T-cell (primary cell): ENCODE measurements around the gene ART4. TPM values are rescaled to one million over a fixed set of nuclear protein-coding genes. Genes with fewer than 3 reads are reported as not detected.

Source experiments
- ATAC-seq, 4 experiments: fragments of 200-7000 bp in 3 of 4; fragments of 150-1000 bp in 1 of 4; cut with Tn5 transposase; replicated peaks in 1 of 4; 1 replicate in 3 of 4; 2 replicates in 1 of 4; pipeline ENCODE4 v1.10.0; 2021; ENCODE audit warnings: moderate library complexity in 3 of 4, mild to moderate bottlenecking in 2 of 4, moderate number of reproducible peaks in 1 of 4
- CTCF ChIA-PET, 2 donors: fragments of 300-600 bp; sonication (Branson Sonifier 250); formaldehyde crosslinking; loops; one replicate each; lab custom pipeline; 2022; ENCODE audit warnings: antibody characterized with exemption in 2 of 2; lab: Charles Lee
- POLR2A ChIA-PET, 2 donors: fragments of 300-600 bp; sonication (Branson Sonifier 250); formaldehyde crosslinking; loops; one replicate each; lab custom pipeline; 2022; ENCODE audit warnings: antibody characterized with exemption in 2 of 2; lab: Charles Lee
- DNase-seq, 35 experiments: peaks; one replicate each; pipeline versions ENCODE4 v3.0.0 to v3.0.0-alpha.2; 2013 to 2023
- H3K27ac ChIP-seq: one replicate; pipeline ENCODE4 v1.5.1; 2013; ENCODE audit warnings: low read length
- H3K27me3 ChIP-seq, 2 experiments: replicated peaks in 1 of 2; 1 replicate in 1 of 2; 2 replicates in 1 of 2; pipeline versions ENCODE4 v1.6.1 to v1.7.0; 2013; ENCODE audit warnings: low read length in 1 of 2, mixed read lengths in 1 of 2; ENCODE audit not compliant: control insufficient read depth in 2 of 2, insufficient read depth in 2 of 2; ENCODE audit errors: extremely low read depth in 1 of 2
- H3K36me3 ChIP-seq, 2 donors: 1 replicate in 1 of 2; 2 replicates in 1 of 2; pipeline versions ENCODE4 v1.6.1 to v1.7.0; 2013; ENCODE audit warnings: low read length in 1 of 2; ENCODE audit not compliant: control insufficient read depth in 2 of 2, insufficient read depth in 1 of 2; ENCODE audit errors: extremely low read depth in 1 of 2
- H3K4me1 ChIP-seq, 2 experiments: 1 replicate in 1 of 2; 2 replicates in 1 of 2; pipeline versions ENCODE4 v1.6.1 to v1.7.0; 2013; ENCODE audit warnings: low read length in 2 of 2, mixed read lengths in 1 of 2; ENCODE audit not compliant: insufficient read depth in 2 of 2, control insufficient read depth in 1 of 2; ENCODE audit errors: extremely low read depth in 1 of 2
- H3K4me3 ChIP-seq, 2 donors: 1 replicate in 1 of 2; 2 replicates in 1 of 2; pipeline versions ENCODE4 v1.5.1 to v1.7.0; 2013; ENCODE audit warnings: mild to moderate bottlenecking in 2 of 2, low read length in 1 of 2, moderate library complexity in 1 of 2; ENCODE audit not compliant: control insufficient read depth in 1 of 2; ENCODE audit errors: extremely low read depth in 1 of 2
- H3K9me3 ChIP-seq: 2 replicates; pipeline ENCODE4 v1.7.0; 2013
- H3K27ac Mint-ChIP-seq, 2 donors: one replicate each; pipeline ENCODE4 v1.8.0; 2020 to 2021; ENCODE audit warnings: mild to moderate bottlenecking in 2 of 2, mixed read lengths in 2 of 2
- H3K27me3 Mint-ChIP-seq, 2 donors: one replicate each; pipeline ENCODE4 v1.8.0; 2021 to 2022; ENCODE audit warnings: mixed read lengths in 2 of 2
- H3K36me3 Mint-ChIP-seq: one replicate; pipeline ENCODE4 v1.8.0; 2021; ENCODE audit warnings: mixed read lengths
- H3K4me1 Mint-ChIP-seq, 3 donors: one replicate each; pipeline ENCODE4 v1.8.0; 2020 to 2022; ENCODE audit warnings: mixed read lengths in 3 of 3, mild to moderate bottlenecking in 1 of 3
- H3K4me3 Mint-ChIP-seq, 3 donors: one replicate each; pipeline ENCODE4 v1.8.0; 2020 to 2022; ENCODE audit warnings: mild to moderate bottlenecking in 3 of 3, mixed read lengths in 3 of 3, moderate library complexity in 3 of 3
- H3K9me3 Mint-ChIP-seq, 3 donors: one replicate each; pipeline ENCODE4 v1.8.0; 2020 to 2022; ENCODE audit warnings: mixed read lengths in 3 of 3
- whole genome bisulfite sequencing: methylation state at CpG from one replicate; pipeline ENCODE4 v1.1.5; 2013; ENCODE audit warnings: missing lambda C conversion rate; ENCODE audit not compliant: insufficient coverage; 5-methylcytosine and 5-hydroxymethylcytosine counted together
- total RNA-seq, 35 experiments: library from RNA in 6 of 35; stranded (reverse) in 6 of 35; fragments of 120-200 nt in 1 of 35; gene quantifications; one replicate each; pipeline versions ENCODE4 v1.2.1 to v1.2.4 and lab custom pipeline; 2013 to 2026

The ART4 gene
- total RNA-seq, 5 donors from 2014 or later (not counting 1 experiment from before 2014, with no cell fraction given): not detected

- Histone ChIP-seq H3K4me1 (no peaks in the 10 kb centered on the region), H3K27ac (no peak overlapping the region), H3K36me3 (no peaks in the 10 kb centered on the region), H3K27me3 (peaks cover 0 to under 1% of the 10 kb centered on the region in 2 experiments), H3K9me3 (no peaks in the 10 kb centered on the region), H3K4me3 (no peak overlapping the region)
- DNase-seq (no peak), ATAC-seq (no peak)
- no peaks in the 10 kb centered on the region for H3K36me3 Mint-ChIP-seq
- POLR2A ChIA-PET: no interaction called here
- H3K27me3 Mint-ChIP-seq: no peaks in the 10 kb centered on the region
- CTCF ChIA-PET: no interaction called here
- H3K4me3 Mint-ChIP-seq: no peak overlapping the region
- 60% methylated on average over 1 of the region's 3 CpGs for WGBS
- H3K4me1 Mint-ChIP-seq: peaks cover under 1 to 4% (median under 1%) of the 10 kb centered on the region in 3 donors
- H3K9me3 Mint-ChIP-seq: no peaks in the 10 kb centered on the region
- no peak overlapping the region for H3K27ac Mint-ChIP-seq
Measured at GRCh38 chr12:14874882-14875281, 31.6 kb upstream of the ART4 start.

- Histone ChIP-seq H3K36me3 (no peaks in the 10 kb centered on the region), H3K4me3 (no peak overlapping the region), H3K27me3 (peaks cover 0 to 13% of the 10 kb centered on the region in 2 experiments), H3K9me3 (no peaks in the 10 kb centered on the region), H3K4me1 (no peaks in the 10 kb centered on the region), H3K27ac (no peak overlapping the region)
- ChIA-PET CTCF (interaction anchor here (0.5 to 1.7 kb wide), 5 partner anchors 40 to 1062 kb away, joined by 3 to 8 read pairs (median 5); no protein-coding TSS in a partner anchor), POLR2A (interaction anchor here in 1 of 2 donors (0.6 to 0.7 kb wide), 2 partner anchors 13 to 68 kb away, joined by 3 to 11 read pairs; no protein-coding TSS in a partner anchor)
- H3K4me3 Mint-ChIP-seq: no peak overlapping the region
- no peaks in the 10 kb centered on the region for H3K9me3 Mint-ChIP-seq
- H3K27me3 Mint-ChIP-seq: no peaks in the 10 kb centered on the region
- H3K27ac Mint-ChIP-seq: no peak overlapping the region
- DNase-seq (no peak), ATAC-seq (no peak)
- H3K36me3 Mint-ChIP-seq: no peaks in the 10 kb centered on the region
- WGBS: 100% methylated on average over 1 of the region's 1 CpG
- H3K4me1 Mint-ChIP-seq: no peaks in the 10 kb centered on the region
Measured at GRCh38 chr12:14873440-14874185, 30.3 kb upstream of the ART4 start.

- ATAC-seq (no peak), DNase-seq (no peak)
- Histone ChIP-seq H3K4me1 (no peaks in the 10 kb centered on the region), H3K4me3 (no peak overlapping the region), H3K36me3 (no peaks in the 10 kb centered on the region), H3K9me3 (no peaks in the 10 kb centered on the region), H3K27me3 (peaks cover 0 to 18% of the 10 kb centered on the region in 2 experiments), H3K27ac (no peak overlapping the region)
- Mint-ChIP-seq H3K36me3 (peaks cover 6% of the 10 kb centered on the region), H3K4me3 (no peak overlapping the region), H3K9me3 (peaks cover 0 to 5% (median 0%) of the 10 kb centered on the region in 3 donors), H3K27me3 (no peaks in the 10 kb centered on the region), H3K27ac (no peak overlapping the region), H3K4me1 (no peaks in the 10 kb centered on the region)
- CTCF ChIA-PET: no interaction called here
- POLR2A ChIA-PET: no interaction called here
- no CpG with 5 or more reads among the region's 1 CpG for WGBS
Measured at GRCh38 chr12:14871886-14872285, 28.6 kb upstream of the ART4 start.

GRCh38 chr12:14871247-14871646 is 27.9 kb upstream of the ART4 start:
- no peak overlapping the region for H3K4me3 ChIP-seq
- Mint-ChIP-seq H3K9me3 (peaks cover 0 to 5% (median 0%) of the 10 kb centered on the region in 3 donors), H3K4me1 (no peaks in the 10 kb centered on the region), H3K36me3 (peaks cover 6% of the 10 kb centered on the region), H3K4me3 (no peak overlapping the region), H3K27me3 (no peaks in the 10 kb centered on the region), H3K27ac (no peak overlapping the region)
- ChIA-PET POLR2A (no interaction called here), CTCF (no interaction called here)
- ATAC-seq (no peak), DNase-seq (no peak)
- H3K9me3 ChIP-seq: no peaks in the 10 kb centered on the region
- H3K4me1 ChIP-seq: no peaks in the 10 kb centered on the region
- WGBS: no CpG with 5 or more reads among the region's 1 CpG
- no peaks in the 10 kb centered on the region for H3K36me3 ChIP-seq
- peaks cover 0 to 19% of the 10 kb centered on the region in 2 experiments for H3K27me3 ChIP-seq
- H3K27ac ChIP-seq: no peak overlapping the region

- H3K4me3 Mint-ChIP-seq: no peak overlapping the region
- H3K27ac ChIP-seq: no peak overlapping the region
- peaks cover 0 to 5% (median 0%) of the 10 kb centered on the region in 3 donors for H3K9me3 Mint-ChIP-seq
- H3K4me1 Mint-ChIP-seq: no peaks in the 10 kb centered on the region
- H3K27ac Mint-ChIP-seq: no peak overlapping the region
- WGBS: 92% methylated on average over 2 of the region's 3 CpGs
- ChIA-PET CTCF (interaction anchor here in 1 of 2 donors (0.7 kb wide), 1 partner anchor 21 kb away, joined by 3 read pairs; no protein-coding TSS in a partner anchor), POLR2A (no interaction called here)
- H3K4me1 ChIP-seq: no peaks in the 10 kb centered on the region
- peaks cover 6% of the 10 kb centered on the region for H3K36me3 Mint-ChIP-seq
- ATAC-seq: no peak
- H3K27me3 ChIP-seq: peaks cover 0 to 19% of the 10 kb centered on the region in 2 experiments
- H3K9me3 ChIP-seq: no peaks in the 10 kb centered on the region
- DNase-seq: no peak
- H3K36me3 ChIP-seq: no peaks in the 10 kb centered on the region
- no peaks in the 10 kb centered on the region for H3K27me3 Mint-ChIP-seq
- H3K4me3 ChIP-seq: no peak overlapping the region
Measured at GRCh38 chr12:14868916-14869506, 25.7 kb upstream of the ART4 start.

GRCh38 chr12:14860490-14860889 is 17.2 kb upstream of the ART4 start:
- DNase-seq (no peak), ATAC-seq (no peak)
- ChIA-PET POLR2A (interaction anchor here in 1 of 2 donors (0.6 kb wide), 1 partner anchor 14 kb away, joined by 3 read pairs; no protein-coding TSS in a partner anchor), CTCF (interaction anchor here (0.9 to 1.0 kb wide), 2 partner anchors 28 to 135 kb away, joined by 3 to 4 read pairs; no protein-coding TSS in a partner anchor)
- no peaks in the 10 kb centered on the region for H3K36me3 ChIP-seq
- Mint-ChIP-seq H3K9me3 (peaks cover 5 to 22% (median 12%) of the 10 kb centered on the region in 3 donors), H3K4me1 (no peaks in the 10 kb centered on the region), H3K27ac (no peak overlapping the region), H3K36me3 (peaks cover 8% of the 10 kb centered on the region), H3K27me3 (no peaks in the 10 kb centered on the region), H3K4me3 (no peak overlapping the region)
- no peak overlapping the region for H3K27ac ChIP-seq
- H3K9me3 ChIP-seq: peaks cover 3% of the 10 kb centered on the region
- no peak overlapping the region for H3K4me3 ChIP-seq
- no peaks in the 10 kb centered on the region for H3K27me3 ChIP-seq
- no peaks in the 10 kb centered on the region for H3K4me1 ChIP-seq
